ENCODE results near the gene DLG2.

DLG2 gene

GRCh38 chr11:83921447-83922192 is 1705.5 kb downstream of the DLG2 start:
- TF ChIP-seq CTCF (IDR thresholded peaks at IDR 0.05; ENCODE audit: control insufficient read depth, extremely low read depth, insufficient read depth), result no peak
- DNase-seq (ENCODE audit: low read depth), result no peak

GRCh38 chr11:83918476-83918875 is 1708.7 kb downstream of the DLG2 start:
- DNase-seq (ENCODE audit: low read depth), result no peak
- TF ChIP-seq CTCF (IDR thresholded peaks at IDR 0.05; ENCODE audit: control insufficient read depth, extremely low read depth, insufficient read depth), result no peak
- no peak overlapping the region for H3K4me3 ChIP-seq (ENCODE audit: low read depth, low read length)

More at GRCh38 chr11:83921447-83922192, 1705.5 kb downstream of the DLG2 start:
- H3K4me3 ChIP-seq (ENCODE audit: low read depth, low read length), result no peak overlapping the region

- TF ChIP-seq CTCF (IDR thresholded peaks at IDR 0.05; ENCODE audit: control insufficient read depth, extremely low read depth, insufficient read depth), result no peak
- no peak for DNase-seq (ENCODE audit: low read depth)
- H3K4me3 ChIP-seq (ENCODE audit: low read depth, low read length), result no peak overlapping the region
Measured at GRCh38 chr11:83914995-83915394, 1712.1 kb downstream of the DLG2 start.

- TF ChIP-seq CTCF (IDR thresholded peaks at IDR 0.05; ENCODE audit: control insufficient read depth, extremely low read depth, insufficient read depth), result no peak
- H3K4me3 ChIP-seq (ENCODE audit: low read depth, low read length), result no peak overlapping the region
Measured at GRCh38 chr11:83909579-83910534, 1717.3 kb downstream of the DLG2 start.

GRCh38 chr11:83908298-83908856 is 1718.8 kb downstream of the DLG2 start:
- no peak for TF ChIP-seq CTCF (IDR thresholded peaks at IDR 0.05; ENCODE audit: control insufficient read depth, extremely low read depth, insufficient read depth)
- H3K4me3 ChIP-seq (ENCODE audit: low read depth, low read length), result no peak overlapping the region
- no peak for DNase-seq (ENCODE audit: low read depth)

More at GRCh38 chr11:83909579-83910534, 1717.3 kb downstream of the DLG2 start:
- no peak for DNase-seq (ENCODE audit: low read depth)

- H3K4me3 ChIP-seq (ENCODE audit: low read depth, low read length), result no peak overlapping the region
- no peak for DNase-seq (ENCODE audit: low read depth)
- TF ChIP-seq CTCF (IDR thresholded peaks at IDR 0.05; ENCODE audit: control insufficient read depth, extremely low read depth, insufficient read depth), result no peak
Measured at GRCh38 chr11:83895516-83895915, 1731.6 kb downstream of the DLG2 start.
